ENCODE measurements around the gene PRPF31. TPM values are rescaled to one million over a fixed set of nuclear protein-coding genes. Genes with fewer than 3 reads are reported as not detected.

Gene PRPF31
- total RNA-seq, 1 donor from 2014 or later, result 48.6 TPM

GRCh38 chr19:54138489-54139256, 23.1 kb downstream of the PRPF31 start:
- DNase-seq (ENCODE audit: low read depth in 2 of 2), result no peak

GRCh38 chr19:54141356-54141755, 25.8 kb downstream of the PRPF31 start:
- DNase-seq (ENCODE audit: low read depth in 2 of 2), result no peak

- no peak for DNase-seq (ENCODE audit: low read depth in 2 of 2)
These were observed 26.7 kb downstream of the PRPF31 start for GRCh38 chr19:54142166-54142780.

GRCh38 chr19:54145541-54146158, 30.1 kb downstream of the PRPF31 start:
- no peak for DNase-seq (ENCODE audit: low read depth in 2 of 2)

GRCh38 chr19:54147676-54148075, 32.1 kb downstream of the PRPF31 start:
- no peak for DNase-seq (ENCODE audit: low read depth in 2 of 2)

- no peak for DNase-seq (ENCODE audit: low read depth in 2 of 2)
These were observed 32.6 kb downstream of the PRPF31 start for GRCh38 chr19:54148158-54148557.

- peak in 1 of 2 donors; percentile 87 for DNase-seq (ENCODE audit: low read depth in 2 of 2)
These were observed 33.7 kb downstream of the PRPF31 start for GRCh38 chr19:54149021-54149812.

- DNase-seq (ENCODE audit: low read depth in 2 of 2), result no peak
These were observed 35.9 kb downstream of the PRPF31 start for GRCh38 chr19:54151362-54152035.

- no peak for DNase-seq (ENCODE audit: low read depth in 2 of 2)
These were observed 36.7 kb downstream of the PRPF31 start for GRCh38 chr19:54152267-54152666.

GRCh38 chr19:54152878-54153524, 37.4 kb downstream of the PRPF31 start:
- DNase-seq (ENCODE audit: low read depth in 2 of 2), result no peak

- DNase-seq (ENCODE audit: low read depth in 2 of 2), result no peak
These were observed 38.3 kb downstream of the PRPF31 start for GRCh38 chr19:54153731-54154326.

GRCh38 chr19:54154603-54155345, 39.2 kb downstream of the PRPF31 start:
- DNase-seq (ENCODE audit: low read depth in 2 of 2), result peak in 1 of 2 donors; percentile 54

- DNase-seq (ENCODE audit: low read depth in 2 of 2), result peak in 1 of 2 donors; percentile 24
These were observed 40.1 kb downstream of the PRPF31 start for GRCh38 chr19:54155694-54156093.

GRCh38 chr19:54156490-54156889, 40.9 kb downstream of the PRPF31 start:
- DNase-seq (ENCODE audit: low read depth in 2 of 2), result no peak

- no peak for DNase-seq (ENCODE audit: low read depth in 2 of 2)
These were observed 41.4 kb downstream of the PRPF31 start for GRCh38 chr19:54156953-54157352.

- DNase-seq (ENCODE audit: low read depth in 2 of 2), result peak; percentile 23 to 26
These were observed 43.3 kb downstream of the PRPF31 start for GRCh38 chr19:54158812-54159351.

GRCh38 chr19:54159352-54160181, 44.0 kb downstream of the PRPF31 start, which contains the start of gene LENG1:
Gene LENG1 (minus strand): TSS chr19:54159721. CDS start chr19:54159695, 26 bp downstream.
- peak; percentile 100 for DNase-seq (ENCODE audit: low read depth in 2 of 2)

- peak in 1 of 2 donors; percentile 57 for DNase-seq (ENCODE audit: low read depth in 2 of 2)
These were observed 44.7 kb downstream of the PRPF31 start for GRCh38 chr19:54160182-54160811.
